NCI-H460 (cell line): ENCODE results near the gene VSTM2B. TPM values are rescaled to one million over a fixed set of nuclear protein-coding genes. Genes with fewer than 3 reads are reported as not detected.

Source experiments
- DNase-seq: peaks from one replicate; pipeline ENCODE4 v3.0.0-alpha.2; 2016; ENCODE audit warnings: low read depth; ENCODE audit errors: extremely low read depth
- total RNA-seq: library from RNA; depleted of rRNA; stranded (reverse); fragments of >200 nt; shearing (Covaris generic); gene quantifications from 2 replicates; pipeline ENCODE4 v1.2.3, GENCODE V29; 2014

Gene VSTM2B
- total RNA-seq, 1 experiment from 2014 or later, result not detected

- no peak for DNase-seq
Measured at GRCh38 chr19:29528946-29529645, 3.3 kb downstream of the VSTM2B start.

- DNase-seq, result no peak
Measured at GRCh38 chr19:29529646-29530539, 4.1 kb downstream of the VSTM2B start.

- DNase-seq, result no peak
Measured at GRCh38 chr19:29530540-29531457, 5.0 kb downstream of the VSTM2B start.

- DNase-seq, result no peak
Measured at GRCh38 chr19:29531458-29532025, 5.7 kb downstream of the VSTM2B start.

GRCh38 chr19:29532097-29532496 is 6.3 kb downstream of the VSTM2B start:
- DNase-seq, result no peak

- DNase-seq, result no peak
Measured at GRCh38 chr19:29532956-29533355, 7.2 kb downstream of the VSTM2B start.

- no peak for DNase-seq
Measured at GRCh38 chr19:29533578-29534544, 8.1 kb downstream of the VSTM2B start.

GRCh38 chr19:29535214-29535831 is 9.5 kb downstream of the VSTM2B start:
- DNase-seq, result no peak

GRCh38 chr19:29535984-29536508 is 10.3 kb downstream of the VSTM2B start:
- no peak for DNase-seq

GRCh38 chr19:29537181-29537580 is 11.4 kb downstream of the VSTM2B start:
- DNase-seq, result no peak

GRCh38 chr19:29537601-29538000 is 11.8 kb downstream of the VSTM2B start:
- DNase-seq, result no peak

- DNase-seq, result no peak
Measured at GRCh38 chr19:29538146-29538545, 12.4 kb downstream of the VSTM2B start.

GRCh38 chr19:29538651-29539050 is 12.9 kb downstream of the VSTM2B start:
- DNase-seq, result no peak

GRCh38 chr19:29539131-29539530 is 13.3 kb downstream of the VSTM2B start:
- no peak for DNase-seq

GRCh38 chr19:29539670-29540069 is 13.9 kb downstream of the VSTM2B start:
- DNase-seq, result no peak

GRCh38 chr19:29540114-29540513 is 14.3 kb downstream of the VSTM2B start:
- no peak for DNase-seq

GRCh38 chr19:29541473-29542253 is 15.9 kb downstream of the VSTM2B start:
- no peak for DNase-seq

GRCh38 chr19:29542327-29542726 is 16.5 kb downstream of the VSTM2B start:
- no peak for DNase-seq
